ENCODE data around the gene FURIN.
A peak's percentile ranks its signal among the peaks of the same experiment; 100 is the strongest.

FURIN gene

DNA sequence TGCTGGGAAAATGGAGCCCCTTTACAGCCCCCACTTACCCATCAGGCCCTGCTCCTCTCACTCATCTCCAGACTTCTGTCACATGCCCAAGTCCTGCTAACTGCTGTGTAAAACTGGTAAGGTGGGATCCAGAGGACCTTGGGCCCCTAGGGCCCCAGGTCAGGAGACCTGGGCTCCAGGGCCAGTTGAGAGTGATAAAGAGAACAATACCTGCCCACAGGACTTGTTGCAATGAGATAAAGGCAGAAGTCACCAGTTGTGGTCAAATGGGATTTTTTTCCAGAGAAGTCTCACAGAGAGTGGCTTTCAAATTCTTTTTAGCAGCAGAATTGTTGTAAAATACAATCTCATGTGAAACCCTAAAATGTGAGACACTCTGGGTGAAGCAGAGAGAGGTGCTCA lies 753 bp downstream of the FURIN start:
- CTCF ChIA-PET, result no interaction called here
- no peak for DNase-seq (ENCODE audit: extremely low spot score)
- POLR2A ChIA-PET, result no interaction called here
- TF ChIP-seq, protein P1, sequence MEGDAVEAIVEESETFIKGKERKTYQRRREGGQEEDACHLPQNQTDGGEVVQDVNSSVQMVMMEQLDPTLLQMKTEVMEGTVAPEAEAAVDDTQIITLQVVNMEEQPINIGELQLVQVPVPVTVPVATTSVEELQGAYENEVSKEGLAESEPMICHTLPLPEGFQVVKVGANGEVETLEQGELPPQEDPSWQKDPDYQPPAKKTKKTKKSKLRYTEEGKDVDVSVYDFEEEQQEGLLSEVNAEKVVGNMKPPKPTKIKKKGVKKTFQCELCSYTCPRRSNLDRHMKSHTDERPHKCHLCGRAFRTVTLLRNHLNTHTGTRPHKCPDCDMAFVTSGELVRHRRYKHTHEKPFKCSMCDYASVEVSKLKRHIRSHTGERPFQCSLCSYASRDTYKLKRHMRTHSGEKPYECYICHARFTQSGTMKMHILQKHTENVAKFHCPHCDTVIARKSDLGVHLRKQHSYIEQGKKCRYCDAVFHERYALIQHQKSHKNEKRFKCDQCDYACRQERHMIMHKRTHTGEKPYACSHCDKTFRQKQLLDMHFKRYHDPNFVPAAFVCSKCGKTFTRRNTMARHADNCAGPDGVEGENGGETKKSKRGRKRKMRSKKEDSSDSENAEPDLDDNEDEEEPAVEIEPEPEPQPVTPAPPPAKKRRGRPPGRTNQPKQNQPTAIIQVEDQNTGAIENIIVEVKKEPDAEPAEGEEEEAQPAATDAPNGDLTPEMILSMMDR (IDR thresholded peaks at IDR 0.05; ENCODE audit: control extremely low read depth, extremely low read depth, low read depth, missing control alignments), result no peak

DNA sequence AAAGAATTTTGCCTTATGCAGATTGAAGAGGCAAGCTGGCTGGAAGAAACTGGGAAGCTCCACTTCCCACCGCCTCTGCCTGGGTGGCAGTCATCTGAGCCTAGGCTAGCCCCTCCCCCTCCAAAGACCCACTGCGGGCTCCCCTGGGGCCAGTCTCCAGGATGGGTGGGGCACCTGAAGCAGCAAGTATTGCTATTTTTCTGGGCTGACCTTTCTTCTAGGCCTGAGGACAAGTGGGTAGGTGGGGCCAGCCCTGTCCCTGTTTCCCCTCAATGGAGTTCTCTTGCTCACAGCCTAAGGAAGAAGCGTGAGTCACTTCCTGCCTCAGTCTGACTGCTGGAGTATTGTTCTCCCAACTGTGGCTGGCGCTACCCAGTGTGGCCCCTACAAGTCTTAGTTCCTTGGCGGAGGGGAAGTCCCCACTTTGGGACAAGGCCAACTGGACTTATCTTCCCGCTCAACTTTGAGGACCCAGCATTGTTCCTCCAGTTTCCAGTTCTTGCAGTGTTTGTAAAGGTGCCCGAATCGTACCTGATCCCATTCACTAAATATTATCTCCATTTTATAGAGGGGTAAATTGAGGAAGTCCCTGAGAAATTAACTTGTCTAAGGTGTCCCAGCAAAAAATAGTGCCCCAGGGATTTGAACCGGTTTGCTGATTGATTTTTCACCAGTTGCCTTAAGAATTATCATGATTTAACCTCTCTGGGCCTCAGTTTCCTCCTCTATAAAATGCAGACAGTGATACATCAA lies 1.4 kb downstream of the FURIN start:
- CTCF ChIA-PET, result interaction anchor here (1.0 to 2.8 kb wide), 3 partner anchors 11 to 52 kb away, joined by 3 to 14 read pairs (median 4); partner anchors contain the start of gene FES
- TF ChIP-seq, protein P1 (IDR thresholded peaks at IDR 0.05; ENCODE audit: control extremely low read depth, extremely low read depth, low read depth, missing control alignments), result no peak
- POLR2A ChIA-PET, result no interaction called here
- DNase-seq (ENCODE audit: extremely low spot score), result no peak

GRCh38 chr15:90870354-90871138 lies 2.2 kb downstream of the FURIN start:
- no peak for DNase-seq (ENCODE audit: extremely low spot score)
- CTCF ChIA-PET, result interaction anchor here (0.8 to 2.8 kb wide), 4 partner anchors 12 to 63 kb away, joined by 3 to 14 read pairs (median 4); partner anchors contain the start of gene FES
- POLR2A ChIA-PET, result no interaction called here

GRCh38 chr15:90871139-90871715 lies 2.8 kb downstream of the FURIN start:
- peak; percentile 39 for DNase-seq (ENCODE audit: extremely low spot score)
- ChIA-PET POLR2A (interaction anchor here (0.5 kb wide), 1 partner anchor 167 kb away, joined by 4 read pairs; no protein-coding TSS in a partner anchor), CTCF (interaction anchor here (0.8 to 2.8 kb wide), 3 partner anchors 15 to 62 kb away, joined by 3 to 14 read pairs (median 4); partner anchors contain the start of gene FES)
- TF ChIP-seq, protein P1 (IDR thresholded peaks at IDR 0.05; ENCODE audit: control extremely low read depth, extremely low read depth, low read depth, missing control alignments), result no peak

More at GRCh38 chr15:90870354-90871138, 2.2 kb downstream of the FURIN start:
- TF ChIP-seq, protein P1 (IDR thresholded peaks at IDR 0.05; ENCODE audit: control extremely low read depth, extremely low read depth, low read depth, missing control alignments), result no peak

- CTCF ChIA-PET, result interaction anchor here (2.8 kb wide), 1 partner anchor 14 kb away, joined by 14 read pairs; the partner anchor contains the start of gene FES
- TF ChIP-seq, protein P1 (IDR thresholded peaks at IDR 0.05; ENCODE audit: control extremely low read depth, extremely low read depth, low read depth, missing control alignments), result no peak
- POLR2A ChIA-PET, result interaction anchor here (0.5 kb wide), 1 partner anchor 168 kb away, joined by 4 read pairs; no protein-coding TSS in a partner anchor
- DNase-seq (ENCODE audit: extremely low spot score), result peak; percentile 41
These were observed 3.5 kb downstream of the FURIN start for GRCh38 chr15:90871716-90872485.

Measured in GM10248 (cell line).